H9 (cell line): Measurements from ENCODE around the gene SARNP. TPM values are rescaled to one million over a fixed set of nuclear protein-coding genes. Genes with fewer than 3 reads are reported as not detected.

ENCODE experiments used
- DNase-seq: peaks from one replicate; pipeline ENCODE4 v3.0.0-alpha.2; 2017
- H2AFZ ChIP-seq: one replicate; pipeline ENCODE4 v1.6.1; 2013; ENCODE audit warnings: mild to moderate bottlenecking, low read length, control low read depth, moderate library complexity
- H2AK5ac ChIP-seq: 2 replicates; pipeline ENCODE4 v1.6.1; 2013; ENCODE audit warnings: low read length, control low read depth, mixed read lengths; ENCODE audit not compliant: insufficient read length
- H2BK120ac ChIP-seq: one replicate; pipeline ENCODE4 v1.6.1; 2013; ENCODE audit warnings: low read depth, mild to moderate bottlenecking, low read length, control low read depth, inconsistent platforms; ENCODE audit not compliant: poor library complexity, severe bottlenecking
- H2BK12ac ChIP-seq: 2 replicates; pipeline ENCODE4 v1.6.1; 2013; ENCODE audit warnings: low read length, control low read depth, mixed read lengths, low read depth; ENCODE audit not compliant: insufficient read length
- H2BK15ac ChIP-seq: 2 replicates; pipeline ENCODE4 v1.6.1; 2013; ENCODE audit warnings: low read depth, low read length, control low read depth
- H2BK20ac ChIP-seq: one replicate; pipeline ENCODE4 v1.6.1; 2013; ENCODE audit warnings: low read depth, mild to moderate bottlenecking, low read length, control low read depth, inconsistent platforms; ENCODE audit not compliant: poor library complexity, severe bottlenecking
- H2BK5ac ChIP-seq: 2 replicates; pipeline ENCODE4 v1.6.1; 2013; ENCODE audit warnings: low read length, control low read depth, mixed read lengths; ENCODE audit not compliant: insufficient read length
- H3K14ac ChIP-seq: 2 replicates; pipeline ENCODE4 v1.6.1; 2013; ENCODE audit warnings: low read length, control low read depth; ENCODE audit not compliant: insufficient read depth
- H3K18ac ChIP-seq: 2 replicates; pipeline ENCODE4 v1.6.1; 2013; ENCODE audit warnings: low read depth, mild to moderate bottlenecking, mixed read lengths, low read length, control low read depth; ENCODE audit not compliant: insufficient read length
- H3K23ac ChIP-seq: 2 replicates; pipeline ENCODE4 v1.6.1; 2013; ENCODE audit warnings: low read length, control low read depth, mixed read lengths, low read depth; ENCODE audit not compliant: insufficient read length
- H3K23me2 ChIP-seq: 2 replicates; pipeline ENCODE4 v1.6.1; 2013; ENCODE audit warnings: low read depth, mild to moderate bottlenecking, mixed read lengths, low read length, control low read depth; ENCODE audit not compliant: insufficient read length, poor library complexity, severe bottlenecking
- H3K27ac ChIP-seq: 2 replicates; pipeline ENCODE4 v1.5.1; 2013; ENCODE audit warnings: low read length, control low read depth, mixed read lengths, low read depth; ENCODE audit not compliant: insufficient read length
- H3K27me3 ChIP-seq: 2 replicates; pipeline ENCODE4 v1.6.1; 2013; ENCODE audit warnings: low read length, control low read depth, inconsistent platforms; ENCODE audit not compliant: insufficient read depth
- H3K4ac ChIP-seq: 2 replicates; pipeline ENCODE4 v1.6.1; 2013; ENCODE audit warnings: low read depth, mild to moderate bottlenecking, control low read depth, inconsistent platforms, low read length, moderate library complexity
- H3K4me1 ChIP-seq: 2 replicates; pipeline ENCODE4 v1.6.1; 2013; ENCODE audit warnings: low read length, control low read depth, inconsistent platforms; ENCODE audit not compliant: insufficient read depth
- H3K4me2 ChIP-seq: 2 replicates; pipeline ENCODE4 v1.6.1; 2013; ENCODE audit warnings: low read length, control low read depth, mixed read lengths; ENCODE audit not compliant: insufficient read length, insufficient read depth
- H3K56ac ChIP-seq: 2 replicates; pipeline ENCODE4 v1.6.1; 2013; ENCODE audit warnings: low read depth, mild to moderate bottlenecking, mixed read lengths, low read length, control low read depth; ENCODE audit not compliant: insufficient read length
- H3K79me1 ChIP-seq: 2 replicates; pipeline ENCODE4 v1.6.1; 2013; ENCODE audit warnings: low read depth, mild to moderate bottlenecking, moderate library complexity, low read length, control low read depth, inconsistent platforms; ENCODE audit not compliant: insufficient read depth, poor library complexity, severe bottlenecking
- H3K79me2 ChIP-seq: 2 replicates; pipeline ENCODE4 v1.6.1; 2013; ENCODE audit warnings: low read length, control low read depth, inconsistent platforms; ENCODE audit not compliant: insufficient read depth
- H3K9ac ChIP-seq: 2 replicates; pipeline ENCODE4 v1.6.1; 2013; ENCODE audit warnings: low read length, control low read depth, mixed read lengths; ENCODE audit not compliant: insufficient read length; ENCODE audit errors: extremely low read depth
- H3K9me3 ChIP-seq: one replicate; pipeline ENCODE4 v1.6.1; 2013; ENCODE audit warnings: low read depth, low read length, inconsistent platforms; ENCODE audit not compliant: control insufficient read depth
- H3T11ph ChIP-seq: one replicate; pipeline ENCODE4 v1.6.1; 2013; ENCODE audit warnings: mild to moderate bottlenecking, low read length, control low read depth, inconsistent platforms
- H4K20me1 ChIP-seq: one replicate; pipeline ENCODE4 v1.6.1; 2013; ENCODE audit not compliant: control insufficient read depth, insufficient read length, insufficient read depth
- H4K5ac ChIP-seq: 2 replicates; pipeline ENCODE4 v1.6.1; 2013; ENCODE audit warnings: low read depth, mild to moderate bottlenecking, mixed read lengths, low read length, control low read depth; ENCODE audit not compliant: insufficient read length
- H4K8ac ChIP-seq: replicated peaks from 2 replicates; pipeline ENCODE4 v1.6.1; 2013; ENCODE audit warnings: low read length, control low read depth, mixed read lengths, low read depth; ENCODE audit not compliant: insufficient read length
- H4K91ac ChIP-seq: 2 replicates; pipeline ENCODE4 v1.6.1; 2013; ENCODE audit warnings: low read depth, mild to moderate bottlenecking, moderate library complexity, mixed read lengths, low read length, control low read depth; ENCODE audit not compliant: insufficient read length
- H3K27ac Mint-ChIP-seq, 3 experiments: 2 replicates in 2 of 3; 3 replicates in 1 of 3; pipeline ENCODE4 v1.8.0; 2020 to 2021; ENCODE audit warnings: mixed read lengths in 3 of 3, mild to moderate bottlenecking in 1 of 3, moderate library complexity in 1 of 3
- H3K27me3 Mint-ChIP-seq: 2 replicates; pipeline ENCODE4 v1.8.0; 2021; ENCODE audit warnings: low read depth, mild to moderate bottlenecking, moderate library complexity, mixed read lengths
- H3K36me3 Mint-ChIP-seq, 3 experiments: 2 replicates in 2 of 3; 3 replicates in 1 of 3; pipeline ENCODE4 v1.8.0; 2020 to 2021; ENCODE audit warnings: low read depth in 3 of 3, mixed read lengths in 3 of 3; ENCODE audit not compliant: insufficient read depth in 1 of 3
- H3K4me1 Mint-ChIP-seq, 2 experiments: 2 replicates each; pipeline ENCODE4 v1.8.0; 2020; ENCODE audit warnings: mixed read lengths in 2 of 2
- H3K4me3 Mint-ChIP-seq, 2 experiments: 2 replicates in 1 of 2; 3 replicates in 1 of 2; pipeline ENCODE4 v1.8.0; 2020 to 2021; ENCODE audit warnings: mild to moderate bottlenecking in 2 of 2, mixed read lengths in 2 of 2, moderate library complexity in 1 of 2
- H3K9me3 Mint-ChIP-seq, 2 experiments: 2 replicates in 1 of 2; 3 replicates in 1 of 2; pipeline ENCODE4 v1.8.0; 2020; ENCODE audit warnings: mild to moderate bottlenecking in 2 of 2, mixed read lengths in 2 of 2, moderate library complexity in 1 of 2
- WGBS: extraction: QIAGEN DNeasy Blood & Tissue Kit; methylation state at CpG from one replicate; pipeline ENCODE4 v1.1.7; 2013; ENCODE audit warnings: missing lambda C conversion rate, low lambda C conversion rate, mixed read lengths; ENCODE audit not compliant: insufficient read length; ENCODE audit errors: extremely low coverage; 5-methylcytosine and 5-hydroxymethylcytosine counted together
- total RNA-seq: library from RNA; stranded (reverse); gene quantifications from 2 replicates; pipeline ENCODE4 v1.2.1, GENCODE V29; 2021
- TF ChIP-seq, protein P1 (sequence below): fragments of 200-600 bp; sonication (generic); conservative IDR thresholded peaks from 3 replicates; pipeline ENCODE4 v1.8.0; 2021; ENCODE audit warnings: antibody characterized with exemption, mild to moderate bottlenecking

Gene SARNP
- total RNA-seq, 1 experiment from 2014 or later, result 127 TPM

DNA sequence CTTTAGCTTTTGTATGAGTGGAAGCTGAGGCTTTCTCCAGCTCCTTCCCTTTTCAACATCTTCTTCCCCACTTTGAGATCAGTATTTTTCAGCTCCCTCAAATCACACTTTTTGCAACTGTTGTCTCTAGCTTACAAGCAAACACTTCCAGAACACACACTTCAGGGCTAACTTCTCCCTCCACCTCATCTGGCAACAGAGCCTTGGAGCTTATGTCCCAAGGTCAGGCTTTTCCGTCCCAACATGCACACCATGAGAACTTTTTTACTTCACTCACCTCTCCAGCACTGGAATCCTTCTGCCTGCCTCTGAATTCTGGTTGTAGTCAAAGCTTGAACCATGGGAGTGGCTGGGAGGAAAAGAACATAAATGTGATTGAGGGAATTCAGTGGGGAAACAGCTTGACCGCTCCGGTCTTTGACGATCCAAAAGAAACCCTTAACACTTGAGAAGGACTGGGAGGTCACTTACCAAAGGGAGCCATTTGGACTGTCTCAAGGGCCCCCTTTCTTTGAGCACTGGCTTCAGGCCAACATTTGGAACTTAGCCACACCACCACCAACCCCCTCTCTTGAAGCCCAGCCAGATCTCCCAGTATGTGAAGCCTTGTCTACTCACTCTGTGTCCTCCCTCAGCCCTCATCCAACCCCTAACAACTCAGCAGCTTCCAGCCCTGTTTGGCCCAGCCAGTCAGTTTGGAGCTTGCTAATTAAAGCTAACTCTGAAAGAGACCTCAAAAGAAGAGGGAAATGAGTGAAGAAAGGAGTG, 105.6 kb downstream of the SARNP start:
- Mint-ChIP-seq H3K27ac (peak overlapping the region in 1 of 3 experiments; percentile 8; a peak in 1 of 7 replicates), H3K36me3 (no peaks in the 10 kb centered on the region), H3K4me1 (peaks cover 30 to 33% of the 10 kb centered on the region in 2 experiments), H3K27me3 (peaks cover 33% of the 10 kb centered on the region), H3K9me3 (peaks cover 0 to 3% of the 10 kb centered on the region in 2 experiments; a peak in 2 of 5 replicates), H3K4me3 (no peak overlapping the region)
- no peaks in the 10 kb centered on the region for H3K9me3 ChIP-seq
- H2BK15ac ChIP-seq, result no peak overlapping the region
- H3K27me3 ChIP-seq, result no peaks in the 10 kb centered on the region; the same call in 1 of the 2 replicates
- H3K4me1 ChIP-seq, result peaks cover 2% of the 10 kb centered on the region; the same call in 1 of the 2 replicates
- no peak overlapping the region for H2AFZ ChIP-seq
- no peak overlapping the region for H2BK5ac ChIP-seq
- H3K27ac ChIP-seq, result no peak overlapping the region
- no peak overlapping the region for H3K56ac ChIP-seq
- H3K4ac ChIP-seq, result no peak overlapping the region
- H3K23ac ChIP-seq, result no peak overlapping the region
- no peak overlapping the region for H3T11ph ChIP-seq
- H3K14ac ChIP-seq, result no peak overlapping the region
- TF ChIP-seq, protein P1, sequence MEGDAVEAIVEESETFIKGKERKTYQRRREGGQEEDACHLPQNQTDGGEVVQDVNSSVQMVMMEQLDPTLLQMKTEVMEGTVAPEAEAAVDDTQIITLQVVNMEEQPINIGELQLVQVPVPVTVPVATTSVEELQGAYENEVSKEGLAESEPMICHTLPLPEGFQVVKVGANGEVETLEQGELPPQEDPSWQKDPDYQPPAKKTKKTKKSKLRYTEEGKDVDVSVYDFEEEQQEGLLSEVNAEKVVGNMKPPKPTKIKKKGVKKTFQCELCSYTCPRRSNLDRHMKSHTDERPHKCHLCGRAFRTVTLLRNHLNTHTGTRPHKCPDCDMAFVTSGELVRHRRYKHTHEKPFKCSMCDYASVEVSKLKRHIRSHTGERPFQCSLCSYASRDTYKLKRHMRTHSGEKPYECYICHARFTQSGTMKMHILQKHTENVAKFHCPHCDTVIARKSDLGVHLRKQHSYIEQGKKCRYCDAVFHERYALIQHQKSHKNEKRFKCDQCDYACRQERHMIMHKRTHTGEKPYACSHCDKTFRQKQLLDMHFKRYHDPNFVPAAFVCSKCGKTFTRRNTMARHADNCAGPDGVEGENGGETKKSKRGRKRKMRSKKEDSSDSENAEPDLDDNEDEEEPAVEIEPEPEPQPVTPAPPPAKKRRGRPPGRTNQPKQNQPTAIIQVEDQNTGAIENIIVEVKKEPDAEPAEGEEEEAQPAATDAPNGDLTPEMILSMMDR, result no peak
- H4K8ac ChIP-seq, result no peak overlapping the region
- no peak overlapping the region for H3K4me2 ChIP-seq
- peaks cover under 1% of the 10 kb centered on the region for H4K20me1 ChIP-seq
- H3K18ac ChIP-seq, result no peak overlapping the region
- no CpG with 5 or more reads among the region's 4 CpGs for WGBS
- no peaks in the 10 kb centered on the region for H3K79me1 ChIP-seq
- no peak overlapping the region for H3K9ac ChIP-seq
- H4K91ac ChIP-seq, result no peak overlapping the region
- no peak overlapping the region for H2AK5ac ChIP-seq
- H2BK12ac ChIP-seq, result no peak overlapping the region
- H2BK20ac ChIP-seq, result no peak overlapping the region
- H3K23me2 ChIP-seq, result peaks cover 11% of the 10 kb centered on the region
- no peaks in the 10 kb centered on the region for H3K79me2 ChIP-seq
- H2BK120ac ChIP-seq, result no peak overlapping the region
- no peak overlapping the region for H4K5ac ChIP-seq
- no peak for DNase-seq
